GM23338 (cell line): ENCODE results near the gene MSL2. TPM values are rescaled to one million over a fixed set of nuclear protein-coding genes. Genes with fewer than 3 reads are reported as not detected.

Source experiments
- ATAC-seq: fragments of 200-7000 bp; cut with Tn5 transposase; 3 replicates; pipeline ENCODE4 v1.9.1; 2020
- DNase-seq: peaks from one replicate; pipeline ENCODE4 v3.0.0-alpha.2; 2015; ENCODE audit warnings: low spot score
- H2AFZ ChIP-seq: fragments of 200-600 bp; sonication (generic); 2 replicates; pipeline ENCODE4 v1.8.0; 2016; ENCODE audit warnings: antibody characterized with exemption, mild to moderate bottlenecking, moderate library complexity
- H3F3A ChIP-seq: fragments of 200-600 bp; sonication (generic); replicated peaks from 2 replicates; pipeline ENCODE4 v1.8.0; 2017; ENCODE audit warnings: antibody characterized with exemption, mixed run types, low read depth
- H3K27ac ChIP-seq: fragments of 200-600 bp; sonication (generic); 2 replicates; pipeline ENCODE4 v1.6.1; 2016; ENCODE audit warnings: low read depth
- H3K27me3 ChIP-seq: fragments of 200-600 bp; sonication (generic); 2 replicates; pipeline ENCODE4 v1.8.0; 2016; ENCODE audit warnings: mild to moderate bottlenecking, mixed run types, moderate library complexity; ENCODE audit not compliant: insufficient read depth
- H3K36me3 ChIP-seq: fragments of 200-600 bp; sonication (generic); 2 replicates; pipeline ENCODE4 v1.8.0; 2016; ENCODE audit warnings: mild to moderate bottlenecking; ENCODE audit not compliant: insufficient read depth
- H3K4me1 ChIP-seq: fragments of 200-600 bp; sonication (generic); 2 replicates; pipeline ENCODE4 v1.8.0; 2016; ENCODE audit warnings: mild to moderate bottlenecking, moderate library complexity; ENCODE audit not compliant: insufficient read depth
- H3K4me2 ChIP-seq: fragments of 200-600 bp; sonication (generic); 2 replicates; pipeline ENCODE4 v1.7.1; 2017; ENCODE audit warnings: mixed run types
- H3K4me3 ChIP-seq: fragments of 200-600 bp; sonication (generic); 2 replicates; pipeline ENCODE4 v1.6.1; 2016; ENCODE audit warnings: mixed run types
- H3K79me2 ChIP-seq: fragments of 200-600 bp; sonication (generic); replicated peaks from 2 replicates; pipeline ENCODE4 v1.8.0; 2017; ENCODE audit warnings: mild to moderate bottlenecking; ENCODE audit not compliant: insufficient read depth
- H3K9me2 ChIP-seq: fragments of 200-600 bp; sonication (generic); 2 replicates; pipeline ENCODE4 v1.8.0; 2017; ENCODE audit not compliant: insufficient read depth
- H4K20me1 ChIP-seq: fragments of 200-600 bp; sonication (generic); replicated peaks from 2 replicates; pipeline ENCODE4 v1.8.0; 2017; ENCODE audit warnings: mild to moderate bottlenecking; ENCODE audit not compliant: insufficient read depth
- H3K27ac Mint-ChIP-seq: 2 replicates; pipeline ENCODE4 v1.8.0; 2020; ENCODE audit warnings: inconsistent platforms, mild to moderate bottlenecking, moderate library complexity, mixed read lengths
- H3K27me3 Mint-ChIP-seq: 3 replicates; pipeline ENCODE4 v1.8.0; 2022; ENCODE audit warnings: low read depth, mild to moderate bottlenecking, moderate library complexity, mixed read lengths, inconsistent platforms; ENCODE audit not compliant: insufficient read depth, poor library complexity
- H3K36me3 Mint-ChIP-seq: 3 replicates; pipeline ENCODE4 v1.8.0; 2021; ENCODE audit warnings: low read depth, mild to moderate bottlenecking, inconsistent platforms, moderate library complexity, mixed read lengths
- H3K4me1 Mint-ChIP-seq: 3 replicates; pipeline ENCODE4 v1.8.0; 2020; ENCODE audit warnings: mild to moderate bottlenecking, inconsistent platforms, mixed read lengths
- H3K4me3 Mint-ChIP-seq: 3 replicates; pipeline ENCODE4 v1.8.0; 2021; ENCODE audit warnings: moderate library complexity, mild to moderate bottlenecking, inconsistent platforms, mixed read lengths
- H3K9me3 Mint-ChIP-seq: 3 replicates; pipeline ENCODE4 v1.8.0; 2020; ENCODE audit warnings: moderate library complexity, mild to moderate bottlenecking, inconsistent platforms, mixed read lengths
- CREB1 ChIP-seq: fragments of 250-450 bp; sonication (Bioruptor Pico); IDR thresholded peaks from 2 replicates; pipeline ENCODE4 v1.5.0; 2020; ENCODE audit warnings: low read depth, mild to moderate bottlenecking, moderate library complexity
- EZH2 ChIP-seq: fragments of 200-600 bp; sonication (generic); IDR thresholded peaks from one replicate; pipeline ENCODE4 v1.8.0; 2017; ENCODE audit warnings: antibody characterized with exemption, mild to moderate bottlenecking, low read depth; ENCODE audit not compliant: unreplicated experiment
- EZH2phosphoT487 ChIP-seq: fragments of 200-600 bp; sonication (generic); IDR thresholded peaks from one replicate; pipeline ENCODE4 v1.8.1; 2018; ENCODE audit warnings: antibody characterized with exemption; ENCODE audit not compliant: unreplicated experiment
- JUNB ChIP-seq: IDR thresholded peaks from one replicate; pipeline ENCODE4 v1.6.1; 2016; ENCODE audit warnings: antibody characterized with exemption; ENCODE audit not compliant: unreplicated experiment
- NANOG ChIP-seq: IDR thresholded peaks from 2 replicates; pipeline ENCODE4 v1.6.1; 2016; ENCODE audit warnings: antibody characterized with exemption, borderline replicate concordance
- POLR2AphosphoS5 ChIP-seq: IDR thresholded peaks from 2 replicates; pipeline ENCODE4 v1.6.1; 2016; ENCODE audit warnings: antibody characterized with exemption, low read depth
- REST ChIP-seq: IDR thresholded peaks from one replicate; pipeline ENCODE4 v1.6.1; 2018; ENCODE audit warnings: antibody characterized with exemption; ENCODE audit not compliant: unreplicated experiment
- STAT1 ChIP-seq: IDR thresholded peaks from one replicate; pipeline ENCODE4 v1.6.1; 2016; ENCODE audit warnings: antibody characterized with exemption; ENCODE audit not compliant: unreplicated experiment
- ZNF114 ChIP-seq: fragments of 250-450 bp; sonication (Bioruptor Pico); IDR thresholded peaks from 2 replicates; pipeline ENCODE4 v1.5.0; 2020; ENCODE audit warnings: mild to moderate bottlenecking, moderate library complexity
- ZNF331 ChIP-seq: fragments of 250-450 bp; sonication (Bioruptor Pico); IDR thresholded peaks from 2 replicates; pipeline ENCODE4 v1.5.0; 2020; ENCODE audit warnings: low read depth, mild to moderate bottlenecking, moderate library complexity
- polyA plus RNA-seq: library from polyadenylated mRNA; unstranded; fragments of >200 nt; fragmentation: Nextera tagmentation; extraction: Ambion mirVana; gene quantifications from 2 replicates; pipeline ENCODE4 v1.2.1, GENCODE V29; 2016
- total RNA-seq: library from RNA; depleted of rRNA; stranded (reverse); fragments of >200 nt; shearing (Covaris generic); gene quantifications from 2 replicates; pipeline ENCODE4 v1.2.3, GENCODE V29; 2014
- TF ChIP-seq, protein P1 (sequence below), 2 experiments: fragments of 200-600 bp in 1 of 2; sonication (generic) in 1 of 2; conservative IDR thresholded peaks; 2 replicates each; pipeline versions ENCODE4 v1.5.1 to v1.6.1; 2016 to 2017; ENCODE audit warnings: antibody characterized with exemption in 2 of 2, low read depth in 2 of 2, mild to moderate bottlenecking in 2 of 2, moderate library complexity in 1 of 2
- TF ChIP-seq, protein P2 (sequence below): fragments of 250-450 bp; sonication (Bioruptor Pico); IDR thresholded peaks from 2 replicates; pipeline ENCODE4 v1.5.0; 2020; ENCODE audit warnings: mild to moderate bottlenecking, moderate library complexity
- TF ChIP-seq, protein P3 (sequence below): IDR thresholded peaks from 2 replicates; pipeline ENCODE4 v1.6.1; 2016; ENCODE audit warnings: antibody characterized with exemption

MSL2 gene
- total and polyA plus RNA-seq, 2 experiments from 2014 or later, result 7.5 to 50.6 TPM

DNA sequence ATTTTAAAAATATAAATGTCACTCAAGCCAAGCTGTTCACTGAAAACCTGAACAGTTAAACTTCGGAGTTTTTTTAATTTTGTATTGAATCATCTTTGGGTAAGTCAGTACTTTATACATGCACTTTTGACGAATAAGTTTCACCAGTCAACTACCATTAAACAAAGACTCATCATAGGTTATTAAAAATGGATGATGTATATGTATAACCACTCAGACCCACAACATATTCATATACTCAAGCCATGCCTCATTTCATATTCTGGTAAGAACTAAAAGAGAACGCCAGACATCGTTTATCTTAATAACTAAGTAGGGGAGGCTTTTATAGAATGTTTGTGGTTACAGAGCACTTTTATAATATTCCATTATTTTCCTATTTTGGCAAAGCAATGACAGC is 18.3 kb downstream of the MSL2 start:
- Mint-ChIP-seq H3K36me3 (no peaks in the 10 kb centered on the region), H3K27ac (no peak overlapping the region), H3K9me3 (no peaks in the 10 kb centered on the region), H3K4me1 (peaks cover 11% of the 10 kb centered on the region), H3K27me3 (peaks cover 3% of the 10 kb centered on the region), H3K4me3 (no peak overlapping the region)
- H2AFZ ChIP-seq, result no peak overlapping the region
- no peaks in the 10 kb centered on the region for H3K36me3 ChIP-seq
- no peak for ATAC-seq
- H3K27ac ChIP-seq, result no peak overlapping the region
- no peaks in the 10 kb centered on the region for H3K27me3 ChIP-seq
- TF ChIP-seq STAT1 (no peak), REST (no peak), POLR2AphosphoS5 (no peak), ZNF331 (CRISPR knock-in tag) (no peak), EZH2phosphoT487 (no peak), EZH2 (no peak), ZNF114 (CRISPR knock-in tag) (no peak), NANOG (no peak), CREB1 (CRISPR knock-in tag) (no peak), JUNB (no peak)
- TF ChIP-seq, protein P1, sequence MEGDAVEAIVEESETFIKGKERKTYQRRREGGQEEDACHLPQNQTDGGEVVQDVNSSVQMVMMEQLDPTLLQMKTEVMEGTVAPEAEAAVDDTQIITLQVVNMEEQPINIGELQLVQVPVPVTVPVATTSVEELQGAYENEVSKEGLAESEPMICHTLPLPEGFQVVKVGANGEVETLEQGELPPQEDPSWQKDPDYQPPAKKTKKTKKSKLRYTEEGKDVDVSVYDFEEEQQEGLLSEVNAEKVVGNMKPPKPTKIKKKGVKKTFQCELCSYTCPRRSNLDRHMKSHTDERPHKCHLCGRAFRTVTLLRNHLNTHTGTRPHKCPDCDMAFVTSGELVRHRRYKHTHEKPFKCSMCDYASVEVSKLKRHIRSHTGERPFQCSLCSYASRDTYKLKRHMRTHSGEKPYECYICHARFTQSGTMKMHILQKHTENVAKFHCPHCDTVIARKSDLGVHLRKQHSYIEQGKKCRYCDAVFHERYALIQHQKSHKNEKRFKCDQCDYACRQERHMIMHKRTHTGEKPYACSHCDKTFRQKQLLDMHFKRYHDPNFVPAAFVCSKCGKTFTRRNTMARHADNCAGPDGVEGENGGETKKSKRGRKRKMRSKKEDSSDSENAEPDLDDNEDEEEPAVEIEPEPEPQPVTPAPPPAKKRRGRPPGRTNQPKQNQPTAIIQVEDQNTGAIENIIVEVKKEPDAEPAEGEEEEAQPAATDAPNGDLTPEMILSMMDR (conservative IDR thresholded peaks at IDR 0.05; ENCODE audit: low read depth in 2 of 2), result no peak
- TF ChIP-seq, protein P2, sequence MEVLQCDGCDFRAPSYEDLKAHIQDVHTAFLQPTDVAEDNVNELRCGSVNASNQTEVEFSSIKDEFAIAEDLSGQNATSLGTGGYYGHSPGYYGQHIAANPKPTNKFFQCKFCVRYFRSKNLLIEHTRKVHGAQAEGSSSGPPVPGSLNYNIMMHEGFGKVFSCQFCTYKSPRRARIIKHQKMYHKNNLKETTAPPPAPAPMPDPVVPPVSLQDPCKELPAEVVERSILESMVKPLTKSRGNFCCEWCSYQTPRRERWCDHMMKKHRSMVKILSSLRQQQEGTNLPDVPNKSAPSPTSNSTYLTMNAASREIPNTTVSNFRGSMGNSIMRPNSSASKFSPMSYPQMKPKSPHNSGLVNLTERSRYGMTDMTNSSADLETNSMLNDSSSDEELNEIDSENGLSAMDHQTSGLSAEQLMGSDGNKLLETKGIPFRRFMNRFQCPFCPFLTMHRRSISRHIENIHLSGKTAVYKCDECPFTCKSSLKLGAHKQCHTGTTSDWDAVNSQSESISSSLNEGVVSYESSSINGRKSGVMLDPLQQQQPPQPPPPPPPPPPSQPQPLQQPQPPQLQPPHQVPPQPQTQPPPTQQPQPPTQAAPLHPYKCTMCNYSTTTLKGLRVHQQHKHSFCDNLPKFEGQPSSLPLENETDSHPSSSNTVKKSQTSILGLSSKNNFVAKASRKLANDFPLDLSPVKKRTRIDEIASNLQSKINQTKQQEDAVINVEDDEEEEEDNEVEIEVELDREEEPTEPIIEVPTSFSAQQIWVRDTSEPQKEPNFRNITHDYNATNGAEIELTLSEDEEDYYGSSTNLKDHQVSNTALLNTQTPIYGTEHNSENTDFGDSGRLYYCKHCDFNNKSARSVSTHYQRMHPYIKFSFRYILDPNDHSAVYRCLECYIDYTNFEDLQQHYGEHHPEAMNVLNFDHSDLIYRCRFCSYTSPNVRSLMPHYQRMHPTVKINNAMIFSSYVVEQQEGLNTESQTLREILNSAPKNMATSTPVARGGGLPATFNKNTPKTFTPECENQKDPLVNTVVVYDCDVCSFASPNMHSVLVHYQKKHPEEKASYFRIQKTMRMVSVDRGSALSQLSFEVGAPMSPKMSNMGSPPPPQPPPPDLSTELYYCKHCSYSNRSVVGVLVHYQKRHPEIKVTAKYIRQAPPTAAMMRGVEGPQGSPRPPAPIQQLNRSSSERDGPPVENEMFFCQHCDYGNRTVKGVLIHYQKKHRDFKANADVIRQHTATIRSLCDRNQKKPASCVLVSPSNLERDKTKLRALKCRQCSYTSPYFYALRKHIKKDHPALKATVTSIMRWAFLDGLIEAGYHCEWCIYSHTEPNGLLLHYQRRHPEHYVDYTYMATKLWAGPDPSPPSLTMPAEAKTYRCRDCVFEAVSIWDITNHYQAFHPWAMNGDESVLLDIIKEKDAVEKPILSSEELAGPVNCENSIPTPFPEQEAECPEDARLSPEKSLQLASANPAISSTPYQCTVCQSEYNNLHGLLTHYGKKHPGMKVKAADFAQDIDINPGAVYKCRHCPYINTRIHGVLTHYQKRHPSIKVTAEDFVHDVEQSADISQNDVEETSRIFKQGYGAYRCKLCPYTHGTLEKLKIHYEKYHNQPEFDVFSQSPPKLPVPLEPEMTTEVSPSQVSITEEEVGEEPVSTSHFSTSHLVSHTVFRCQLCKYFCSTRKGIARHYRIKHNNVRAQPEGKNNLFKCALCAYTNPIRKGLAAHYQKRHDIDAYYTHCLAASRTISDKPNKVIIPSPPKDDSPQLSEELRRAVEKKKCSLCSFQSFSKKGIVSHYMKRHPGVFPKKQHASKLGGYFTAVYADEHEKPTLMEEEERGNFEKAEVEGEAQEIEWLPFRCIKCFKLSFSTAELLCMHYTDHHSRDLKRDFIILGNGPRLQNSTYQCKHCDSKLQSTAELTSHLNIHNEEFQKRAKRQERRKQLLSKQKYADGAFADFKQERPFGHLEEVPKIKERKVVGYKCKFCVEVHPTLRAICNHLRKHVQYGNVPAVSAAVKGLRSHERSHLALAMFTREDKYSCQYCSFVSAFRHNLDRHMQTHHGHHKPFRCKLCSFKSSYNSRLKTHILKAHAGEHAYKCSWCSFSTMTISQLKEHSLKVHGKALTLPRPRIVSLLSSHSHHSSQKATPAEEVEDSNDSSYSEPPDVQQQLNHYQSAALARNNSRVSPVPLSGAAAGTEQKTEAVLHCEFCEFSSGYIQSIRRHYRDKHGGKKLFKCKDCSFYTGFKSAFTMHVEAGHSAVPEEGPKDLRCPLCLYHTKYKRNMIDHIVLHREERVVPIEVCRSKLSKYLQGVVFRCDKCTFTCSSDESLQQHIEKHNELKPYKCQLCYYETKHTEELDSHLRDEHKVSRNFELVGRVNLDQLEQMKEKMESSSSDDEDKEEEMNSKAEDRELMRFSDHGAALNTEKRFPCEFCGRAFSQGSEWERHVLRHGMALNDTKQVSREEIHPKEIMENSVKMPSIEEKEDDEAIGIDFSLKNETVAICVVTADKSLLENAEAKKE (CRISPR knock-in tag), result no peak
- TF ChIP-seq, protein P3, sequence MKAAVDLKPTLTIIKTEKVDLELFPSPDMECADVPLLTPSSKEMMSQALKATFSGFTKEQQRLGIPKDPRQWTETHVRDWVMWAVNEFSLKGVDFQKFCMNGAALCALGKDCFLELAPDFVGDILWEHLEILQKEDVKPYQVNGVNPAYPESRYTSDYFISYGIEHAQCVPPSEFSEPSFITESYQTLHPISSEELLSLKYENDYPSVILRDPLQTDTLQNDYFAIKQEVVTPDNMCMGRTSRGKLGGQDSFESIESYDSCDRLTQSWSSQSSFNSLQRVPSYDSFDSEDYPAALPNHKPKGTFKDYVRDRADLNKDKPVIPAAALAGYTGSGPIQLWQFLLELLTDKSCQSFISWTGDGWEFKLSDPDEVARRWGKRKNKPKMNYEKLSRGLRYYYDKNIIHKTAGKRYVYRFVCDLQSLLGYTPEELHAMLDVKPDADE, result no peak
- DNase-seq, result no peak
- no peak overlapping the region for H3K4me3 ChIP-seq
- H3K79me2 ChIP-seq, result peaks cover 99% of the 10 kb centered on the region
- H3K4me2 ChIP-seq, result no peak overlapping the region
- peaks cover 79% of the 10 kb centered on the region for H4K20me1 ChIP-seq
- no peaks in the 10 kb centered on the region for H3K9me2 ChIP-seq
- no peaks in the 10 kb centered on the region for H3F3A ChIP-seq
- H3K4me1 ChIP-seq, result peaks cover 6% of the 10 kb centered on the region
